Suppressor macrophage (primary cell): ENCODE measurements around the gene APPL1.
A peak's percentile ranks its signal among the peaks of the same experiment; 100 is the strongest.
"Not testable (repeated sequence)": the region's sequence is repeated elsewhere in the genome, so short reads cannot be mapped to it uniquely, and the experiment has no call there.

Experiments used
- DNase-seq, 4 experiments: peaks; one replicate each; pipeline ENCODE4 v3.0.0-alpha.2; 2020 to 2022

Gene APPL1

DNA sequence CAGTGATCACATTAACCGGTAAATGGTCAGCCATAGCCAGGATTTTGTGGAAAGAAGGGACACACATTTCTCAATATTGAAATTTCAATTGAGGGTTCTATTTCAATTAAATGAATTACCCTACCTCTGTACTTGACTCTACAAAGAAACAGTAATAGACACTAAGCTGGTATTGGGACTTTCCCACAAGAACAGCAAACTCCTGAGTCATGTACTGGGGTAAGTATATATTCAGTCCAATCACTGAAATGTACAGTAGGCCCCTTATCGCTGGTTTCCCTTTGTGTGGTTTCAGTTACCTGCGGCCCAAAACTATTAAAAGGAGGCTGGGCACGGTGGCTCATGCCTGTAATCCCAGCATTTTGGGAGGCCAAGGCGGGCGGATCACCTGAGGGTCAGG lies 47.3 kb downstream of the APPL1 start:
- DNase-seq = no peak

DNA sequence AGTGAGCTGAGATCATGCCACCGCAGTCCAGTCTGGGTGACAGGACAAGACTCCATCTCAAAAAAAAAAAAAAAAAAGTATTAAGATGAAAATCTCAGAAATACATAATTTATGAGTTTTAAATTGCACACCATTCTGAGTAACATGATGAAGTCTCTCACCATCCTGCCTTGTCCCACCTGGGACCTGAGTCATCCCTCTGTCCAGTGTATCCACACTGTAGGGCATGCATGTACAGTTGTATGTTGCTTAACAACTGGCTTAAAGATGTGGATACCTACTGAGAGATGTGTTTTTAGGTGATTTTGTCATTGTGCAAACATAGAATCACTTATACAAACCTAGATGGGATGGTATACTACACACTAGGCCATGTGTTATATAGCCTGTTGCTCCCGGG lies 47.9 kb downstream of the APPL1 start:
- no peak for DNase-seq

DNA sequence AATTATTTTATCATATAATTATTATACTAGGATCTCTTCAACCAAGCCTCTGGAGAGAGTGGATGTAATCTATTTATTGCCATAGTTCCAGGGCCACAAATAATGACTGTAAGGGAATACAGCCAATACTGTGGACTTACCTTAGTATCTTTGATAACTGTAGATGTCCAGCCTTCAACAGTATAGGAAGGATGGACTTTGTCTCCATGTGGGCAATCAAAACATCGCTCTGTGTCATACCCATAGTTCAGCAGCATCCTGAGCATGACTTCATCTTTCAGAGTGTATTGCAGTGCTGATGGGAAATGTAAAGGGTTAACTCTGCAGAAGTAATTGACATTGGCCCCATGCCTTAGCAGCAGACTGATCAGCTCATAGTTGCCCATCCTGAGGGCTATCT lies 50.7 kb downstream of the APPL1 start:
- DNase-seq = no peak

DNA sequence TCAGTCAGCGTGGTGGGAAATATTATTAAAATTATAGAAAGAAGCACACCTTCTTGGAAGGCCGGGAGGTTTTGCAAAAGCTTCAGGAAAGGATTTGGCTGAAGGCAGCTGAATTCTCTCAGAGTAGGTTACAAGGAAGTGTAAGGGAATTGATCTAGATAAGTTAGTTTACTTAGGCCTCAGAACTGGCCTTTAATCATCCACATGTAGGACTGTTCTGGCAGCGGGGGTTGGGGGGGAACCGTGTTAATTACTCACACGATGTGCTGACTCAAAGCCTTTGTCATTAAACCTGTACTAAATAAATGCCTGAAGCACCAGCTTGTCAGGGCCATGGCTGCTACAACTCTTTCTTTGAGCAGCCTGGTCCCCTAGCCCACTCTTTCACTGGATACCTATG lies 52.2 kb downstream of the APPL1 start:
- no peak for DNase-seq

DNA sequence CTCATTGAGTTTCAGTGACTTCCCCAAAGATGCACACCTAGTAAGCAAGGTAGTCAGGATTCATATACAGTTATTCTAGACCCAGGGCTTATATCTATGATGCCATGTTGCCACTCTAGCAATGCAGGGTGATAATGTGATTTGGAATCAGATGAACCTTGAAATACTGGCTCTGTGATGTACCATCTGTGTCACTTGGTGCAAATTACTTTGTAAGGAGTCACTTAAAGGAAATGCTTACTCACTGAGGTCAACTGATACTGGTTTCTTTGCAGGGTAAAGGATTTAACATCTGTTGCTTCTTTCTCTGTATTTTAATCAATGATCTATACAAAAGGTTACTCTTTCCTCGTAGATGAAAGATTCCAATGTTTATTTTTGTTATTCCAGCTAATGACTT lies 54.2 kb downstream of the APPL1 start:
- DNase-seq = no peak

DNA sequence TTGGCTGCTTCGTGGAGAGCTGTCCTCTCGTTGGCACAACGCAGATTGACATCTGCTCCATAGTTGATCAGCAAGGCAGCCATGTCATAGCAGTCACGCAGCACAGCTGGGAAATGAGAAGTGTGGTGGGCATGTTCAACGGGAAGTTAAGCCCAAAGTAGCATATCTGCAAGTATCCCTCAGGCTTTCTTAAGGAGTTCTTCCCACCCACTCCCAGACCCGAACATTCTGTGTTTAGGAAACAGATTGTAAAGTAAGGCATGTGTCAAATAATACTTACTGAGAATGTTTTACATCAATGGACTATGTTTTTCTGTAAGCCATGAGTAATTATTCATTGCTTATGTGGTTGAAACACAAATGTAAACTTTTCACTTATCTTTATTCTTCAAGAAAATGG lies 55.8 kb downstream of the APPL1 start:
- DNase-seq = peak; percentile 2 to 21 (median 8)

DNA sequence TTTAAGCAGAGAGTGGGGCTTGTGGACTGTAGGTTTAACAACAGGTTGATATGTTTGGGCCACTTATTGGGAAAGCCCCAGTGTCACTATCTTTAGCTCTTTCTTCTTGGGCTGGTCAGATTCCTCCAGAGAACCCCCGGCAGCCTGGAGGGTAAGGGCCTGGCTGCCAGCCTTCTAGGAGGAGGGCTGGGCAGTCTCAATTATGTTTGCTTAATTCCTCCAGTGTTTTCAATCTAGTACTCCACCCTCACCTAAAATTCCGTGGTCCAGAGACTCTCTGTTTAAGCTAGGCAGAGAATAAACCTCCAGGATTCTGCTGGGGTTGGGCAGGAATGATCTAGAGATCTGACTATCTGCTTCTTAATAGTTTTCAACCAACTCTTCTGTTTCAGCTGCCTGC lies 59.7 kb downstream of the APPL1 start:
- DNase-seq = no peak

DNA sequence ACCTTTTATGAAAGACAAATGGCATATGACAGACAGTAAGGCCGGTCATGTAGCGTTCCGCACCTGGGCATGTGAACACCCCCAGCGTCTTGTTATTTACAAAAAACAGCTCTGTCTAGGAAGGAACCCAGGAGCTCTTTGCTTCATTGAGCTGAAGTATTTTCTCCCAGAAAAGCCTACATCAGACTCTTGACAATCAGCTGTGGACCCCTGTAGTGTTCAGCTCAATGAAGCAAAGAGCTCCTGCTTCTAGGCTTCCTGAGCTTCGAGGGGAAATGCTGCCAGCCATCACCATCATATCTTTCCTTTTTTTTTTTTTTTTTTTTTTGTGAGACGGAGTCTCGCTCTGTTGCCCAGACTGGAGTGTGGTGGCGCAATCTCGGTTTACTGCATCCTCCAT lies 60.9 kb downstream of the APPL1 start:
- DNase-seq = no peak

DNA sequence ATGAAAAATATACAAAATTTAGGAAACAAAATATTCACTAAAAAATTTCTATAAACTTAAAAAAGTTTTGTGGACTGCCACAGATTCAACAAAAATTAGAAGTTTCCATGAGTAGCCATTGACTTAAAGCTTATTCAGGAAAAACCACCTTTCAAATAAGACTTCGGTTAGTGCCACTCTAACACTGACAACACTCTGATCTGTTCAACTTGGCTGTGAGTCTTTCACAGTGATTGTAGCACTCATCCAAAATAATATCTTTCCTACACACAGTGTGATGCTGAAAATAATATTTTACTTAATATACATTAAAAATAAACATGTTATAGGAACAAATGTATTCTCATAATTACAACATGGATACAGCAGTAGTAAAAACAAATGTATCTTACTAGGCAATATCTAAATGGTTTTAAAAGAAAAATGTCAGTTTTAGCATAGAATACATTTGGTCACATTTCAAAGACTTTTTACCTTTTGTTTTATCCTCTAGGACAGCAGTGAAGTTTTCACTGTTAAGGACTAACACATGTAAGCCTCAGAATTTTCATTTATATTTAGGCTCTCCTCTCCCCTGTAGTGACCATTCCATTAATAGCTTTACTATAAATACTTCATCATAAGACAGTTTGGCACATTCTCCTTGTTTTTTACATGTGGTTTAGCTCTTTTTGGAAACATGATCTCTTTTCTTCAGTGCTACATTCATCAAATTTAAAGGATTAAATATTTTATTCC lies 64.8 kb downstream of the APPL1 start, which contains the start of gene ASB14:
ASB14 (minus strand) TSS at position 527 of the 738 bp plus-strand sequence. CDS start 652 bp downstream, outside the sequence.
- no peak for DNase-seq

DNA sequence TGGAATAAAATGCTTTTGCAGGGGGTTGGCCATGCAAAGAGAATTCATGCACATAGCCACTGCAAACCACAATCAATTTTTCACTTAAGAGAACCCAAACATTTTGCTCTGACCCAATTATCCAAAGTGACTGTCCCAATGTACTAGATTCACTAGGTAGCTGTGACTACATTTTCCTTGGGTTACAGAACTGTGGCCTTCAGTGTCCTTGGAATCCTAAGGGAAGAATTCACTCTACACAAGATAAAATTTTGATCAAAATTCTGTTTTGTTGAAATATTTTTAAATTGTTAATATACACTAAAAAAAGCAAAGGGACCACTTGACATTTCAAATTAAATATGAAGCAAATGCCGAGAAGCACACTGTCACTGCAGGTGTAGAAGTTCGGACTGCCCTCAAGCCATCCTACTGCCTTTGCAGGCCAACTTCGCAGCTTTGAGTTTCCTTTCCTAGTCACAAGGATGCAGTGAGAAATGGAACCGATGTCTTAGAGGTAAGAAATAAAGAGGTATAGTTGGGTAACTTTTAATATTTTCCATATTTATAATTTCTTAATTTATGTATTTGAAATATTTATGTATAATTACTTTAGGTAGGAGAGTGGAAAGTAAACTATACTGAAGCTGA lies 65.5 kb downstream of the APPL1 start:
- DNase-seq = no peak

DNA sequence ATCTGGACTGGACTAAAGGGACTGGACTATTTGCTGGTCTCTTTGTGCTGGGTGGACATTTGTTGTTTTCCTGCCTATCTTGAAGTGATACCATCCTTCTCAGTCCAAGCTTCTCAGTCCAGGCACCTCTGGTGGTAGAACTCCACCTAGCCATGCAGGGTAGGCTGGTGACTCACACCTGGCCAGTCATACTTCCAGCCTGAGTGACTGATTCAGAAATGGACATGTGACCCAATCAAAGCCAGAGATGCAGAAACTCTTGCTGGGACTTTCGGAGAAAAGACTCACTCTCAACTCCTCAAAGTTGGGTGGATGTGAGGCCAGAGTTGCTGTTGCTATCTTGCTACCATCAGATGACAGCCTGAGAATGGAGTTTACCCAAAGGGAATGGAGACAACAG lies 70.5 kb downstream of the APPL1 start:
- DNase-seq = no peak

DNA sequence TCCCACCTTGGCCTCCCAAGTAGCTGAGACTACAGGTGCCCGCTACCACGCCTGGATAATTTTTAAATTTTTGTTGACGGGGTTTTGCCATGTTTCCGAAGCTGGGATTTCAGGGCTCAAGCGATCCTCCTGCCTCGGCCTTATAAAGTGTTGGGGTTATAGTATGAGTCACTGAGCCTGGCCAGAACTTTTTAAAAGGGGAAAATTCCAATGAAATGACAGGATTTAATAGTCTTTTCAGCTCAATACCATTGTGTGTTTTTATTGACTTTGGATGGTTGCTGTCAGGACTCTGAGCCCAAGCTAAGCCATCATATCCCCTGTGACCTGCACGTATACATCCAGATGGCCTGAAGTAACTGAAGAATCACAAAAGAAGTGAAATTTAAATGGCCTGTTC lies 76.0 kb downstream of the APPL1 start:
- not testable (repeated sequence) for DNase-seq

DNA sequence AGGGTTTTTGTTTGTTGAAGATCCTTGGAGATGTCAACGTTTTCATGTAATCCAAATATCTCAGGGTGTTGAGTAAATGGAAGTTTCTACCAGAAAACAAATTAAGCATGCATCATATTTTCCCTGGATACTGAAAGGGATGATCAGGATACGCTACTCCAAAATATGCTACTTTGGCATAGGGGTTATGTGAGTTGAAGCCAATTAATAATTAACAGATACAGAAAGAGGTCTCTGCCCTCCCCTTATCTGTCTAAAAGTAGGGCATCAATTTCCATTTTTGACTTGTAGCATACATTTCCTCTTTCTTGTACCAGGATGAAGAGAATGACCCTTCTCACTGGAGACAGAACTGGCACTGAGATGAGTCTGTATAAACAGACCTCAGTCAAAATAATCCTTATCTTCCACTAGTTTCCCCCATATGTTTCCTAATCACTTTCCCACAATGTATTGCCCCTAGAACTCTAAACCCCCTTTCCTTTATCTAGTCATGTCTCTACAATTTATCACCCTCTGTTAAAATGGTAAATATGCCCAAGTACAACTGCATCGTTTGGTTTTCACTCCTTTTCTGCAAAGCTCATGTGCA lies 82.3 kb downstream of the APPL1 start:
- no peak for DNase-seq

DNA sequence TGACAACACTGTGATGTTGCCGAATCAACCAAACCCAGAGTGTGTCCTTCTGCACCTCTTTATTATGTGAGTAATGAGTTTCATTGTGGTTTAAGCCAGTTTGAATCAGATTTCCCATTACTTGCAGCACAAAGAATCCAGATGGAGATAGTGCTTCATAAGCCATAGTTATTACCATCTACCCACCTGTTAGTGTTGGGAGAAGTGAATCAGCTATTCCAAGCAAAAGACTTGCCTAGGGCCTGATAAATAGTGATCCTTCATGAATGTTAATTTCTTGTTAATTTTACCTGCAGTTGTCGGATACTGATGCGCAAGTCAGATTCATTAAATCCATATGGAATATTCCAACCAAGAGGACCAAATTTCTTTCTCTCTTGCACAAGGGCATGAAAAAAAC lies 86.7 kb downstream of the APPL1 start:
- DNase-seq = no peak
